Measurements from ENCODE around the gene CMSS1.

- no peak for TF ChIP-seq CTCF (IDR thresholded peaks at IDR 0.05)
- no peak for TF ChIP-seq JUN (IDR thresholded peaks at IDR 0.05)
- TF ChIP-seq E2F6 (IDR thresholded peaks at IDR 0.05; ENCODE audit: borderline replicate concordance, low read depth), result no peak
Measured at GRCh38 chr3:100106531-100107141, 289.0 kb downstream of the CMSS1 start.

Data from A549 (cell line).